Measurements from ENCODE around the gene NAT14. TPM values are rescaled to one million over a fixed set of nuclear protein-coding genes. Genes with fewer than 3 reads are reported as not detected.

NAT14 gene
- total RNA-seq, 4 donors from 2014 or later = 0.40 to 2.5 (median 1.1) TPM

GRCh38 chr19:55479451-55480230 lies 5.3 kb upstream of the NAT14 start:
- intact Hi-C loops (cut with DNase I; ENCODE audit: low total_unique reads) (loop anchor here (5.0 kb wide), 1 partner anchor 92 kb away; the partner anchor contains the start of gene RPL28), in situ Hi-C loops (cut with MboI; ENCODE audit: low sequenced_read_pairs in 4 of 4) (no loop called here)
- Histone ChIP-seq H3K27ac (no peak overlapping the region), H3K4me3 (no peak overlapping the region), H3K4me1 (peaks cover 22 to 32% of the 10 kb centered on the region in 2 donors), H3K9me3 (no peaks in the 10 kb centered on the region), H3K27me3 (peaks cover 1 to 2% (median 1%) of the 10 kb centered on the region in 3 donors), H3K36me3 (peaks cover 0 to 7% of the 10 kb centered on the region in 2 donors)
- TF ChIP-seq, protein P1, sequence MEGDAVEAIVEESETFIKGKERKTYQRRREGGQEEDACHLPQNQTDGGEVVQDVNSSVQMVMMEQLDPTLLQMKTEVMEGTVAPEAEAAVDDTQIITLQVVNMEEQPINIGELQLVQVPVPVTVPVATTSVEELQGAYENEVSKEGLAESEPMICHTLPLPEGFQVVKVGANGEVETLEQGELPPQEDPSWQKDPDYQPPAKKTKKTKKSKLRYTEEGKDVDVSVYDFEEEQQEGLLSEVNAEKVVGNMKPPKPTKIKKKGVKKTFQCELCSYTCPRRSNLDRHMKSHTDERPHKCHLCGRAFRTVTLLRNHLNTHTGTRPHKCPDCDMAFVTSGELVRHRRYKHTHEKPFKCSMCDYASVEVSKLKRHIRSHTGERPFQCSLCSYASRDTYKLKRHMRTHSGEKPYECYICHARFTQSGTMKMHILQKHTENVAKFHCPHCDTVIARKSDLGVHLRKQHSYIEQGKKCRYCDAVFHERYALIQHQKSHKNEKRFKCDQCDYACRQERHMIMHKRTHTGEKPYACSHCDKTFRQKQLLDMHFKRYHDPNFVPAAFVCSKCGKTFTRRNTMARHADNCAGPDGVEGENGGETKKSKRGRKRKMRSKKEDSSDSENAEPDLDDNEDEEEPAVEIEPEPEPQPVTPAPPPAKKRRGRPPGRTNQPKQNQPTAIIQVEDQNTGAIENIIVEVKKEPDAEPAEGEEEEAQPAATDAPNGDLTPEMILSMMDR (IDR thresholded peaks at IDR 0.05 in 4 of 5, conservative IDR thresholded peaks at IDR 0.05 in 1 of 5) = no peak
- no peak for TF ChIP-seq POLR2A (IDR thresholded peaks at IDR 0.05)
- no peak for ATAC-seq
- DNase-seq = no peak

DNA sequence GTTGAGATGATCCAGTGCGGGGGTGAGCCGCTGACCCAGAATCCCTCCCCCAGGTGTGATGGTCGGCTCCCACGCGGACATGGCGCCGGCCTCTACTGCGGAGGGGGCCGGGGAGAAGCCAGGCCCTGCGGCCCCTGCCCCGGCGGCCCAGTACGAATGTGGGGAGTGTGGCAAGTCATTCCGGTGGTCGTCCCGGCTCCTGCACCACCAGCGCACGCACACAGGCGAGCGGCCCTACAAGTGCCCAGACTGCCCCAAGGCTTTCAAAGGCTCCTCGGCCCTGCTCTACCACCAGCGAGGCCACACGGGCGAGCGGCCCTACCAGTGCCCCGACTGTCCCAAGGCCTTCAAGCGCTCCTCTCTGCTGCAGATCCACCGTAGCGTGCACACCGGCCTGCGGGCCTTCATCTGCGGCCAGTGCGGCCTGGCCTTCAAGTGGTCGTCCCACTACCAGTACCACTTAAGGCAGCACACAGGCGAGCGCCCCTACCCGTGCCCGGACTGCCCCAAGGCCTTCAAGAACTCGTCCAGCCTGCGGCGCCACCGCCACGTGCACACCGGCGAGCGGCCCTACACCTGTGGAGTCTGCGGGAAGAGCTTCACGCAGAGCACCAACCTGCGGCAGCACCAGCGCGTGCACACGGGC lies 3.7 kb upstream of the NAT14 start:
- H3K4me1 ChIP-seq = peaks cover 20 to 37% of the 10 kb centered on the region in 2 donors
- intact Hi-C loops (cut with DNase I; ENCODE audit: low total_unique reads) = no loop called here
- no peak for DNase-seq

DNA sequence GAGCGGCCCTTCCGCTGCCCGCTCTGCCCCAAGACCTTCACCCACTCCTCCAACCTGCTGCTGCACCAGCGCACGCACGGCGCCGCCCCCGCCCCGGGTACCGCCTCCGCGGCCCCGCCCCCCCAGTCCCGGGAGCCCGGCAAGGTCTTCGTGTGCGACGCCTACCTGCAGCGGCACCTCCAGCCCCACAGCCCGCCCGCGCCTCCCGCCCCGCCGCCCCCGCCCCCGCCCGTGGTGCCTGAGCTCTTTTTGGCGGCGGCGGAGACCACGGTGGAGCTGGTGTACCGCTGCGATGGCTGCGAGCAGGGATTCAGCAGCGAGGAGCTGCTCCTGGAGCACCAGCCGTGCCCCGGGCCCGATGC lies 3.2 kb upstream of the NAT14 start:
- Histone ChIP-seq H3K9me3 (no peaks in the 10 kb centered on the region), H3K36me3 (peaks cover 0 to 7% of the 10 kb centered on the region in 2 donors), H3K27me3 (peaks cover 6 to 11% (median 11%) of the 10 kb centered on the region in 3 donors), H3K4me1 (peaks cover 21 to 39% of the 10 kb centered on the region in 2 donors), H3K27ac (no peak overlapping the region), H3K4me3 (no peak overlapping the region)
- no peak for ATAC-seq
- DNase-seq = no peak
- no peak for TF ChIP-seq POLR2A (IDR thresholded peaks at IDR 0.05)
- TF ChIP-seq, protein P1 (IDR thresholded peaks at IDR 0.05 in 4 of 5, conservative IDR thresholded peaks at IDR 0.05 in 1 of 5) = no peak
- intact Hi-C loops (cut with DNase I; ENCODE audit: low total_unique reads) (no loop called here), in situ Hi-C loops (cut with MboI; ENCODE audit: low sequenced_read_pairs in 4 of 4) (no loop called here)

More for the DNA sequence above, 3.7 kb upstream of the NAT14 start:
- Histone ChIP-seq H3K27me3 (peaks cover 6 to 11% (median 9%) of the 10 kb centered on the region in 3 donors), H3K4me3 (no peak overlapping the region), H3K27ac (no peak overlapping the region), H3K36me3 (peaks cover 0 to 7% of the 10 kb centered on the region in 2 donors), H3K9me3 (no peaks in the 10 kb centered on the region)
- ATAC-seq = no peak
- in situ Hi-C loops (cut with MboI; ENCODE audit: low sequenced_read_pairs in 4 of 4) = no loop called here
- TF ChIP-seq POLR2A (IDR thresholded peaks at IDR 0.05) = no peak
- TF ChIP-seq, protein P1 (IDR thresholded peaks at IDR 0.05 in 4 of 5, conservative IDR thresholded peaks at IDR 0.05 in 1 of 5) = no peak

GRCh38 chr19:55482156-55482961 lies 2.6 kb upstream of the NAT14 start:
- Histone ChIP-seq H3K4me3 (no peak overlapping the region), H3K4me1 (peaks cover 20 to 38% of the 10 kb centered on the region in 2 donors), H3K9me3 (no peaks in the 10 kb centered on the region), H3K27ac (no peak overlapping the region), H3K27me3 (peaks cover 6 to 11% (median 11%) of the 10 kb centered on the region in 3 donors), H3K36me3 (peaks cover 0 to 7% of the 10 kb centered on the region in 2 donors)
- intact Hi-C loops (cut with DNase I; ENCODE audit: low total_unique reads) = no loop called here
- no peak for DNase-seq
- no peak for ATAC-seq
- TF ChIP-seq, protein P1 (IDR thresholded peaks at IDR 0.05 in 4 of 5, conservative IDR thresholded peaks at IDR 0.05 in 1 of 5) = no peak
- TF ChIP-seq POLR2A (IDR thresholded peaks at IDR 0.05) = no peak
- in situ Hi-C loops (cut with MboI; ENCODE audit: low sequenced_read_pairs in 4 of 4) = no loop called here
